K562 (cell line): ENCODE data around the gene DRAXIN. TPM values are rescaled to one million over a fixed set of nuclear protein-coding genes. Genes with fewer than 3 reads are reported as not detected.

Experiments
- GABPB2 ChIP-seq: fragments of 250-450 bp; sonication (Bioruptor Pico); conservative IDR thresholded peaks from 2 replicates; pipeline ENCODE4 v1.5.1; 2021; ENCODE audit warnings: mild to moderate bottlenecking
- RCOR1 ChIP-seq, 2 experiments: IDR thresholded peaks; 2 replicates each; pipeline ENCODE4 v1.6.1; 2012; ENCODE audit warnings: low read depth in 2 of 2, low read length in 2 of 2, borderline replicate concordance in 1 of 2, improper control_type of control experiment in 1 of 2
- RERE ChIP-seq: sonication (generic); formaldehyde crosslinking; IDR thresholded peaks from 2 replicates; pipeline ENCODE4 v1.8.0; 2023; ENCODE audit warnings: missing genetic modification reagents, mild to moderate bottlenecking, borderline replicate concordance
- REST ChIP-seq, 2 experiments: fragments of 450-650 bp; formaldehyde crosslinking in 1 of 2; IDR thresholded peaks; 2 replicates each; pipeline versions ENCODE4 v1.4.0 to v1.6.1; 2014 to 2020; ENCODE audit warnings: mild to moderate bottlenecking in 2 of 2, borderline replicate concordance in 1 of 2, low read depth in 1 of 2
- STAT5A ChIP-seq: IDR thresholded peaks from 2 replicates; pipeline ENCODE4 v1.6.1; 2012; ENCODE audit warnings: low read length, inconsistent platforms, borderline replicate concordance
- TEAD4 ChIP-seq, 2 experiments: sonication (generic) in 1 of 2; formaldehyde crosslinking in 1 of 2; IDR thresholded peaks; 2 replicates each; pipeline versions ENCODE4 v1.6.1 to v1.8.0; 2012 to 2022; ENCODE audit warnings: borderline replicate concordance in 1 of 2, inconsistent platforms in 1 of 2, low read length in 1 of 2, mild to moderate bottlenecking in 1 of 2, missing genetic modification reagents in 1 of 2
- ZBTB11 ChIP-seq, 3 experiments: fragments of 200-800 bp in 1 of 3; fragments of 250-450 bp in 1 of 3; fragments of 450-650 bp in 1 of 3; sonication (Bioruptor Pico) in 1 of 3; sonication (Bioruptor generic) in 1 of 3; formaldehyde crosslinking in 1 of 3; IDR thresholded peaks; 2 replicates each; pipeline versions ENCODE4 v1.6.1 to v1.8.0; 2016 to 2022; ENCODE audit warnings: mild to moderate bottlenecking in 2 of 3, missing genetic modification characterization in 2 of 3, missing compliant biosample characterization in 1 of 3, moderate library complexity in 1 of 3
- ZNF133 ChIP-seq: fragments of 250-450 bp; sonication (Bioruptor Pico); IDR thresholded peaks from 2 replicates; pipeline ENCODE4 v1.4.0; 2020; ENCODE audit warnings: mild to moderate bottlenecking
- polyA plus RNA-seq, 8 experiments: library from polyadenylated mRNA; depleted of rRNA in 4 of 8; stranded (reverse) in 5 of 8; unstranded in 3 of 8; fragments of >200 nt; fragmentation: Nextera tagmentation in 2 of 8; fragmentation: Illumina TruSeq in 1 of 8; extraction: Ambion mirVana in 2 of 8; extraction: Trizol in 1 of 8; gene quantifications; 2 replicates each; pipeline versions ENCODE4 v1.2.1 to v1.2.3, GENCODE V29; 2011 to 2014; ENCODE audit warnings: inconsistent platforms in 1 of 8, missing spikeins in 1 of 8
- total RNA-seq, 7 experiments: library from RNA; depleted of rRNA in 6 of 7; stranded (reverse); fragments of >200 nt in 6 of 7; fragmentation: Illumina TruSeq in 2 of 7; extraction: Trizol in 2 of 7; gene quantifications; 2 replicates each; pipeline versions ENCODE4 v1.2.1 to v1.2.3, GENCODE V29; 2011 to 2021; ENCODE audit warnings: low replicate concordance in 1 of 7

The DRAXIN gene
- total and polyA plus RNA-seq, 9 of the 15 experiments (the other 6 are each of a cell fraction or from before 2014, with no cell fraction given): 0.01 to 0.04 (median 0.01) TPM; not detected in 6

GRCh38 chr1:11749203-11749689, 57.7 kb downstream of the DRAXIN start (continued):
- no peak for TF ChIP-seq RERE (CRISPR knock-in tag)
- no peak for TF ChIP-seq ZNF133 (CRISPR knock-in tag)
- no peak for TF ChIP-seq STAT5A
- no peak for TF ChIP-seq ZBTB11 (CRISPR knock-in tag; IDR thresholded peaks at IDR 0.05)
- peak; percentile 90 for TF ChIP-seq REST (IDR thresholded peaks at IDR 0.05; ENCODE audit: borderline replicate concordance)
- TF ChIP-seq REST (CRISPR knock-in tag; IDR thresholded peaks at IDR 0.05; ENCODE audit: low read depth): no peak
- TF ChIP-seq GABPB2 (CRISPR knock-in tag): no peak
- peak; percentile 20; the same call in 1 of the 2 replicates for TF ChIP-seq TEAD4 (IDR thresholded peaks at IDR 0.05; ENCODE audit: low read length)
- no peak for TF ChIP-seq TEAD4 (CRISPR knock-in tag; IDR thresholded peaks at IDR 0.05; ENCODE audit: borderline replicate concordance)
- peak in 1 of 2 experiments; percentile 76; a peak in 2 of 4 replicates for TF ChIP-seq RCOR1 (IDR thresholded peaks at IDR 0.05; ENCODE audit: borderline replicate concordance in 1 of 2, low read depth in 2 of 2, low read length in 2 of 2)
